ENCODE data around the gene SYF2.
"Not testable (repeated sequence)": the region's sequence is repeated elsewhere in the genome, so short reads cannot be mapped to it uniquely, and the experiment has no call there.

The SYF2 gene

GRCh38 chr1:25206201-25206600 lies 26.1 kb downstream of the SYF2 start:
- DNase-seq (ENCODE audit: low read depth), result no peak

GRCh38 chr1:25205786-25206185 lies 26.5 kb downstream of the SYF2 start:
- no peak for DNase-seq (ENCODE audit: low read depth)

GRCh38 chr1:25204797-25205480 lies 27.4 kb downstream of the SYF2 start:
- no peak for DNase-seq (ENCODE audit: low read depth)

GRCh38 chr1:25201006-25201405 lies 31.3 kb downstream of the SYF2 start:
- no peak for DNase-seq (ENCODE audit: low read depth)

- no peak for DNase-seq (ENCODE audit: low read depth)
Measured at GRCh38 chr1:25199819-25200620, 32.3 kb downstream of the SYF2 start.

- no peak for DNase-seq (ENCODE audit: low read depth)
Measured at GRCh38 chr1:25198663-25199252, 33.5 kb downstream of the SYF2 start.

- no peak for DNase-seq (ENCODE audit: low read depth)
Measured at GRCh38 chr1:25197982-25198662, 34.2 kb downstream of the SYF2 start.

GRCh38 chr1:25197235-25197975 lies 34.9 kb downstream of the SYF2 start:
- DNase-seq (ENCODE audit: low read depth), result no peak

- DNase-seq (ENCODE audit: low read depth), result no peak
Measured at GRCh38 chr1:25196830-25197229, 35.5 kb downstream of the SYF2 start.

GRCh38 chr1:25195835-25196234 lies 36.5 kb downstream of the SYF2 start:
- no peak for DNase-seq (ENCODE audit: low read depth)

- DNase-seq (ENCODE audit: low read depth), result no peak
Measured at GRCh38 chr1:25194572-25195020, 37.7 kb downstream of the SYF2 start.

- no peak for DNase-seq (ENCODE audit: low read depth)
Measured at GRCh38 chr1:25194054-25194453, 38.2 kb downstream of the SYF2 start.

- DNase-seq (ENCODE audit: low read depth), result no peak
Measured at GRCh38 chr1:25193229-25193628, 39.1 kb downstream of the SYF2 start.

- no peak for DNase-seq (ENCODE audit: low read depth)
Measured at GRCh38 chr1:25192154-25192553, 40.1 kb downstream of the SYF2 start.

GRCh38 chr1:25190260-25190659 lies 42.0 kb downstream of the SYF2 start:
- DNase-seq (ENCODE audit: low read depth), result no peak

- not testable (repeated sequence) for DNase-seq (ENCODE audit: low read depth)
Measured at GRCh38 chr1:25187904-25188303, 44.4 kb downstream of the SYF2 start.

GRCh38 chr1:25187077-25187476 lies 45.2 kb downstream of the SYF2 start:
- DNase-seq (ENCODE audit: low read depth), result no peak

- no peak for DNase-seq (ENCODE audit: low read depth)
Measured at GRCh38 chr1:25186161-25187007, 45.9 kb downstream of the SYF2 start.

- DNase-seq (ENCODE audit: low read depth), result no peak
Measured at GRCh38 chr1:25185409-25186160, 46.7 kb downstream of the SYF2 start.
